VCaP (cell line): ENCODE data around the gene HLA-B.

Source experiments
- H3K27ac ChIP-seq: fragments of 450-650 bp; 2 replicates; pipeline ENCODE4 v1.5.1; 2017
- CTCF ChIP-seq: fragments of 450-650 bp; conservative IDR thresholded peaks from 2 replicates; pipeline ENCODE4 v1.5.1; 2017; ENCODE audit warnings: mild to moderate bottlenecking, moderate library complexity

Gene HLA-B

GRCh38 chr6:31332637-31333602, 24.1 kb downstream of the HLA-B start:
- H3K27ac ChIP-seq = no peak overlapping the region
- no peak for TF ChIP-seq CTCF

- no peak for TF ChIP-seq CTCF
- no peak overlapping the region for H3K27ac ChIP-seq
Measured at GRCh38 chr6:31328355-31328960, 28.5 kb downstream of the HLA-B start.

GRCh38 chr6:31321820-31322219, 35.2 kb downstream of the HLA-B start:
- TF ChIP-seq CTCF = no peak
- H3K27ac ChIP-seq = no peak overlapping the region

- TF ChIP-seq CTCF = no peak
- H3K27ac ChIP-seq = no peak overlapping the region
Measured at GRCh38 chr6:31321005-31321707, 35.8 kb downstream of the HLA-B start.

- TF ChIP-seq CTCF = no peak
- H3K27ac ChIP-seq = no peak overlapping the region
Measured at GRCh38 chr6:31317036-31317435, 39.9 kb downstream of the HLA-B start.

- H3K27ac ChIP-seq = no peak overlapping the region
- TF ChIP-seq CTCF = no peak
Measured at GRCh38 chr6:31309641-31310040, 47.3 kb downstream of the HLA-B start.

- no peak overlapping the region for H3K27ac ChIP-seq
- no peak for TF ChIP-seq CTCF
Measured at GRCh38 chr6:31308845-31309175, 48.2 kb downstream of the HLA-B start.
